ENCODE data around the gene REM2.
A peak's percentile ranks its signal among the peaks of the same experiment; 100 is the strongest.
"Not testable (repeated sequence)": the region's sequence is repeated elsewhere in the genome, so short reads cannot be mapped to it uniquely, and the experiment has no call there.

The REM2 gene

GRCh38 chr14:22900081-22900799 lies 17.2 kb downstream of the REM2 start:
- peak; percentile 76 for DNase-seq

- DNase-seq: no peak
Observed at GRCh38 chr14:22901799-22902198, 18.8 kb downstream of the REM2 start.

GRCh38 chr14:22903742-22904087 lies 20.7 kb downstream of the REM2 start:
- no peak for DNase-seq

GRCh38 chr14:22905627-22906026 lies 22.6 kb downstream of the REM2 start:
- DNase-seq: no peak

- no peak for DNase-seq
Observed at GRCh38 chr14:22906073-22906472, 23.1 kb downstream of the REM2 start.

GRCh38 chr14:22907429-22907828 lies 24.4 kb downstream of the REM2 start:
- DNase-seq: no peak

- DNase-seq: no peak
Observed at GRCh38 chr14:22908601-22909000, 25.6 kb downstream of the REM2 start.

GRCh38 chr14:22910916-22911315 lies 27.9 kb downstream of the REM2 start:
- DNase-seq: no peak

GRCh38 chr14:22914836-22915235 lies 31.8 kb downstream of the REM2 start:
- not testable (repeated sequence) for DNase-seq

GRCh38 chr14:22915886-22916521 lies 33.0 kb downstream of the REM2 start:
- DNase-seq: no peak

GRCh38 chr14:22918804-22919600 lies 36.0 kb downstream of the REM2 start, which contains the start of gene RBM23:
TSS of gene RBM23 (minus strand) at chr14:22919149.
- peak; percentile 100 for DNase-seq

GRCh38 chr14:22919601-22919921 lies 36.5 kb downstream of the REM2 start:
- no peak for DNase-seq

GRCh38 chr14:22920697-22921096 lies 37.7 kb downstream of the REM2 start:
- no peak for DNase-seq

- no peak for DNase-seq
Observed at GRCh38 chr14:22922294-22922693, 39.3 kb downstream of the REM2 start.

GRCh38 chr14:22923746-22924145 lies 40.7 kb downstream of the REM2 start:
- no peak for DNase-seq

GRCh38 chr14:22925513-22925912 lies 42.5 kb downstream of the REM2 start:
- no peak for DNase-seq

- peak; percentile 41 for DNase-seq
Observed at GRCh38 chr14:22926316-22926715, 43.3 kb downstream of the REM2 start.

GRCh38 chr14:22928237-22929103 lies 45.4 kb downstream of the REM2 start:
- DNase-seq: no peak

- peak; percentile 100 for DNase-seq
Observed at GRCh38 chr14:22929104-22929960, 46.3 kb downstream of the REM2 start, which contains the start of gene PRMT5. TSS of gene PRMT5 (minus strand) at chr14:22929376. CDS start at chr14:22929361, 15 bp downstream.

- DNase-seq: no peak
Observed at GRCh38 chr14:22929961-22930364, 46.9 kb downstream of the REM2 start.

GRCh38 chr14:22932146-22932545 lies 49.1 kb downstream of the REM2 start:
- DNase-seq: no peak

GRCh38 chr14:22935156-22935555 lies 52.1 kb downstream of the REM2 start:
- no peak for DNase-seq

Measured in EL (cell line).